IMR-90 (cell line): ENCODE results near the gene NKX1-1. TPM values are rescaled to one million over a fixed set of nuclear protein-coding genes. Genes with fewer than 3 reads are reported as not detected.

Experiments used
- ATAC-seq: fragments of 200-7000 bp; cut with Tn5 transposase; 2 replicates; pipeline ENCODE4 v1.9.1; 2020; ENCODE audit warnings: low read depth, mild to moderate bottlenecking, moderate library complexity
- BruUV-seq: library from RNA; stranded (reverse); fragments of 400-500 nt; replicated peaks from 2 replicates; lab custom pipeline; 2021; lab: Mats Ljungman, UMichigan
- CTCF ChIA-PET: fragments of 300-600 bp; formaldehyde crosslinking; extraction: SDS; loops from one replicate; lab custom pipeline; 2021; ENCODE audit warnings: antibody characterized with exemption; lab: Yijun Ruan, JAX
- POLR2A ChIA-PET: fragments of 300-600 bp; sonication (Branson Sonifier 250); formaldehyde crosslinking; loops from one replicate; lab custom pipeline; 2022; ENCODE audit warnings: antibody characterized with exemption; ENCODE audit not compliant: unreplicated experiment; lab: Charles Lee
- DNase-seq: peaks from one replicate; pipeline ENCODE4 v3.0.0; 2013
- H2AFZ ChIP-seq: replicated peaks from 2 replicates; pipeline ENCODE3; 2013; ENCODE audit warnings: low read length, mild to moderate bottlenecking; ENCODE audit not compliant: poor library complexity
- H2AK5ac ChIP-seq: 2 replicates; pipeline ENCODE4 v1.6.1; 2013; ENCODE audit warnings: low read depth, low read length, inconsistent platforms
- H2AK9ac ChIP-seq: replicated peaks from 2 replicates; pipeline ENCODE3; 2013; ENCODE audit warnings: mild to moderate bottlenecking, low read depth, low read length, moderate library complexity; ENCODE audit not compliant: poor library complexity
- H2BK120ac ChIP-seq: 2 replicates; pipeline ENCODE4 v1.6.1; 2013; ENCODE audit warnings: low read depth, low read length, inconsistent platforms
- H2BK15ac ChIP-seq: 3 replicates; pipeline ENCODE4 v1.6.1; 2013; ENCODE audit warnings: low read depth, low read length, inconsistent platforms
- H2BK20ac ChIP-seq: 2 replicates; pipeline ENCODE4 v1.6.1; 2013; ENCODE audit warnings: low read depth, mild to moderate bottlenecking, inconsistent platforms, low read length, moderate library complexity
- H2BK5ac ChIP-seq: 2 replicates; pipeline ENCODE4 v1.6.1; 2013; ENCODE audit warnings: mild to moderate bottlenecking, low read depth, low read length, inconsistent platforms; ENCODE audit not compliant: poor library complexity, severe bottlenecking
- H3K14ac ChIP-seq: replicated peaks from 2 replicates; pipeline ENCODE4 v1.6.1; 2013; ENCODE audit warnings: low read depth, low read length, inconsistent platforms
- H3K18ac ChIP-seq: 2 replicates; pipeline ENCODE4 v1.6.1; 2013; ENCODE audit warnings: low read depth, low read length, control low read depth
- H3K23ac ChIP-seq: 2 replicates; pipeline ENCODE4 v1.6.1; 2013; ENCODE audit warnings: low read depth, low read length, inconsistent platforms
- H3K27ac ChIP-seq: 2 replicates; pipeline ENCODE4 v1.5.1; 2013; ENCODE audit warnings: mild to moderate bottlenecking, control low read depth, low read length; ENCODE audit not compliant: insufficient read depth
- H3K27me3 ChIP-seq: 2 replicates; pipeline ENCODE4 v1.6.1; 2013; ENCODE audit warnings: low read length; ENCODE audit not compliant: control insufficient read depth, insufficient read depth
- H3K36me3 ChIP-seq: 2 replicates; pipeline ENCODE4 v1.6.1; 2013; ENCODE audit warnings: low read length, mixed read lengths; ENCODE audit not compliant: control insufficient read depth, insufficient read depth
- H3K4ac ChIP-seq: 2 replicates; pipeline ENCODE4 v1.6.1; 2013; ENCODE audit warnings: low read depth, low read length, inconsistent platforms
- H3K4me1 ChIP-seq: 2 replicates; pipeline ENCODE4 v1.6.1; 2013; ENCODE audit warnings: low read length, mixed read lengths; ENCODE audit not compliant: control insufficient read depth, insufficient read depth
- H3K4me2 ChIP-seq: 2 replicates; pipeline ENCODE4 v1.6.1; 2013; ENCODE audit warnings: low read depth, mild to moderate bottlenecking, control low read depth, low read length, moderate library complexity
- H3K4me3 ChIP-seq: 2 replicates; pipeline ENCODE4 v1.5.1; 2013; ENCODE audit warnings: low read depth, mild to moderate bottlenecking, control low read depth, low read length, moderate library complexity; ENCODE audit not compliant: insufficient read depth
- H3K56ac ChIP-seq: 2 replicates; pipeline ENCODE4 v1.6.1; 2013; ENCODE audit warnings: low read length, inconsistent platforms; ENCODE audit not compliant: insufficient read depth; ENCODE audit errors: extremely low read depth
- H3K79me1 ChIP-seq, 2 experiments: 2 replicates each; pipeline ENCODE4 v1.6.1; 2013; ENCODE audit warnings: low read length in 2 of 2, inconsistent platforms in 1 of 2, low read depth in 1 of 2
- H3K9ac ChIP-seq: 2 replicates; pipeline ENCODE4 v1.6.1; 2013; ENCODE audit warnings: low read depth, low read length, control low read depth
- H3K9me1 ChIP-seq: 2 replicates; pipeline ENCODE4 v1.6.1; 2013; ENCODE audit warnings: low read length, inconsistent platforms; ENCODE audit not compliant: insufficient read depth
- H3K9me3 ChIP-seq: 2 replicates; pipeline ENCODE4 v1.6.1; 2013; ENCODE audit warnings: low read length; ENCODE audit not compliant: control insufficient read depth, insufficient read depth
- H4K20me1 ChIP-seq: 2 replicates; pipeline ENCODE4 v1.6.1; 2013; ENCODE audit warnings: low read length, inconsistent platforms; ENCODE audit not compliant: insufficient read depth
- H4K5ac ChIP-seq: 2 replicates; pipeline ENCODE4 v1.6.1; 2013; ENCODE audit warnings: mild to moderate bottlenecking, low read depth, low read length, control low read depth
- H4K8ac ChIP-seq, 2 experiments: 2 replicates each; pipeline ENCODE4 v1.6.1; 2013; ENCODE audit warnings: low read depth in 2 of 2, low read length in 2 of 2, control low read depth in 1 of 2, inconsistent platforms in 1 of 2
- H4K91ac ChIP-seq: 2 replicates; pipeline ENCODE4 v1.6.1; 2013; ENCODE audit warnings: low read depth, low read length, inconsistent platforms; ENCODE audit not compliant: insufficient read depth
- BHLHE40 ChIP-seq: fragments of 150-350 bp; IDR thresholded peaks from 2 replicates; pipeline ENCODE4 v1.6.1; 2016; ENCODE audit warnings: mild to moderate bottlenecking, low read depth, low read length
- CEBPB ChIP-seq: IDR thresholded peaks from 2 replicates; pipeline ENCODE4 v1.6.1; 2012; ENCODE audit warnings: low read depth, low read length, improper control_type of control experiment
- CHD1 ChIP-seq: IDR thresholded peaks from 2 replicates; pipeline ENCODE4 v1.6.1; 2012; ENCODE audit warnings: low read depth, low read length, improper control_type of control experiment
- CTCF ChIP-seq: conservative IDR thresholded peaks from 2 replicates; pipeline ENCODE4 v1.5.1; 2012; ENCODE audit warnings: mild to moderate bottlenecking, low read depth, low read length, improper control_type of control experiment
- FOS ChIP-seq: fragments of 150-350 bp; IDR thresholded peaks from 2 replicates; pipeline ENCODE4 v1.6.1; 2016; ENCODE audit warnings: low read depth, low read length
- MAFK ChIP-seq: IDR thresholded peaks from 2 replicates; pipeline ENCODE4 v1.6.1; 2012; ENCODE audit warnings: low read depth, low read length, improper control_type of control experiment
- MAZ ChIP-seq: IDR thresholded peaks from 2 replicates; pipeline ENCODE4 v1.6.1; 2012; ENCODE audit warnings: low read depth, mild to moderate bottlenecking, low read length, improper control_type of control experiment, moderate library complexity, borderline replicate concordance
- MXI1 ChIP-seq: IDR thresholded peaks from 2 replicates; pipeline ENCODE4 v1.6.1; 2012; ENCODE audit warnings: low read depth, mild to moderate bottlenecking, low read length, moderate library complexity, borderline replicate concordance
- NFE2L2 ChIP-seq: fragments of 150-350 bp; IDR thresholded peaks from 2 replicates; pipeline ENCODE4 v1.6.1; 2016; ENCODE audit warnings: low read depth, mild to moderate bottlenecking, low read length
- POLR2A ChIP-seq: IDR thresholded peaks from 2 replicates; pipeline ENCODE4 v1.6.1; 2012; ENCODE audit warnings: mild to moderate bottlenecking, low read depth, low read length
- RAD21 ChIP-seq: IDR thresholded peaks from 2 replicates; pipeline ENCODE4 v1.6.1; 2012; ENCODE audit warnings: low read length, improper control_type of control experiment
- RCOR1 ChIP-seq: IDR thresholded peaks from 2 replicates; pipeline ENCODE4 v1.6.1; 2012; ENCODE audit warnings: mild to moderate bottlenecking, low read length, improper control_type of control experiment; ENCODE audit not compliant: insufficient replicate concordance
- RFX5 ChIP-seq: IDR thresholded peaks from 2 replicates; pipeline ENCODE4 v1.8.0; 2012; ENCODE audit warnings: low read depth, mild to moderate bottlenecking, low read length, moderate library complexity
- SMC3 ChIP-seq: fragments of 150-350 bp; IDR thresholded peaks from 2 replicates; pipeline ENCODE4 v1.6.1; 2016; ENCODE audit warnings: low read depth, mild to moderate bottlenecking, antibody characterized with exemption, low read length, moderate library complexity
- WGBS, 2 experiments: methylation state at CpG; one replicate each; pipeline versions ENCODE4 v1.1.5 to v1.1.7; 2013; ENCODE audit warnings: missing lambda C conversion rate in 2 of 2; ENCODE audit not compliant: insufficient read length in 1 of 2; ENCODE audit errors: extremely low coverage in 2 of 2; 5-methylcytosine and 5-hydroxymethylcytosine counted together
- dilution Hi-C: fragments of 300-500 bp; cut with HindIII; formaldehyde crosslinking; loops from one replicate; pipeline ENCODE4 v1.14.3; 2018; ENCODE audit warnings: low sequenced_read_pairs; ENCODE audit not compliant: unreplicated experiment
- in situ Hi-C: fragments of 300-500 bp; cut with MboI; formaldehyde crosslinking; loops from 3 replicates; pipeline ENCODE4 v1.14.3; 2019; ENCODE audit warnings: low sequenced_read_pairs, inconsistent platforms, mixed read lengths
- intact Hi-C: fragments of 100-400 bp; cut with micrococcal nuclease; formaldehyde crosslinking; loops from 2 replicates; pipeline ENCODE4 v1.10.0; 2022
- polyA plus RNA-seq, 3 experiments: library from polyadenylated mRNA; depleted of rRNA; stranded (reverse); fragments of >200 nt; gene quantifications; 2 replicates each; pipeline ENCODE4 v1.2.3, GENCODE V29; 2012; ENCODE audit warnings: low replicate concordance in 1 of 3
- total RNA-seq: library from RNA; depleted of rRNA; stranded (reverse); fragments of >200 nt; gene quantifications from 2 replicates; pipeline ENCODE4 v1.2.3, GENCODE V29; 2012
- TF ChIP-seq, protein P1 (sequence below): fragments of 150-350 bp; IDR thresholded peaks from 2 replicates; pipeline ENCODE4 v1.6.1; 2016; ENCODE audit warnings: low read depth, mild to moderate bottlenecking, low read length, moderate library complexity, borderline replicate concordance

NKX1-1 gene
- total and polyA plus RNA-seq, 2 of the 4 experiments (the other 2 are of a cell fraction), result not detected

GRCh38 chr4:1448589-1449420 is 42.6 kb upstream of the NKX1-1 start:
- in situ Hi-C loops, result no loop called here
- peaks cover 2% of the 10 kb centered on the region; the same call in 1 of the 2 replicates for H3K27me3 ChIP-seq
- H3K4me1 ChIP-seq, result no peaks in the 10 kb centered on the region
- dilution Hi-C loops, result no loop called here
- ATAC-seq (no peak), DNase-seq (no peak)
- H2AK9ac ChIP-seq, result no peak overlapping the region
- peaks cover 3% of the 10 kb centered on the region; the same call in 1 of the 2 replicates for H3K9me3 ChIP-seq
- H3K18ac ChIP-seq, result no peak overlapping the region
- ChIA-PET POLR2A (no interaction called here), CTCF (no interaction called here)
- no peak overlapping the region for H2BK15ac ChIP-seq
- H2BK20ac ChIP-seq, result no peak overlapping the region
- no peak overlapping the region for H2AFZ ChIP-seq
- H4K8ac ChIP-seq, result no peak overlapping the region
- no peak overlapping the region for H3K9ac ChIP-seq
- no peak overlapping the region for H2BK120ac ChIP-seq
- no peaks in the 10 kb centered on the region for H3K9me1 ChIP-seq
- no peak overlapping the region for H4K91ac ChIP-seq
- H3K4ac ChIP-seq, result no peak overlapping the region
- H4K20me1 ChIP-seq, result no peaks in the 10 kb centered on the region
- H3K14ac ChIP-seq, result no peak overlapping the region
- no peak overlapping the region for H3K27ac ChIP-seq
- no TSS peak for BruUV-seq
- H2BK5ac ChIP-seq, result no peak overlapping the region
- no peak overlapping the region for H3K23ac ChIP-seq
- no peaks in the 10 kb centered on the region for H3K36me3 ChIP-seq
- H4K5ac ChIP-seq, result no peak overlapping the region
- H3K56ac ChIP-seq, result no peak overlapping the region
- H3K79me1 ChIP-seq, result no peaks in the 10 kb centered on the region
- no peak for TF ChIP-seq MXI1
- TF ChIP-seq POLR2A, result no peak
- TF ChIP-seq FOS, result no peak
- no peak for TF ChIP-seq BHLHE40
- no peak for TF ChIP-seq CEBPB
- TF ChIP-seq SMC3, result no peak
- TF ChIP-seq CHD1, result no peak
- TF ChIP-seq, protein P1, sequence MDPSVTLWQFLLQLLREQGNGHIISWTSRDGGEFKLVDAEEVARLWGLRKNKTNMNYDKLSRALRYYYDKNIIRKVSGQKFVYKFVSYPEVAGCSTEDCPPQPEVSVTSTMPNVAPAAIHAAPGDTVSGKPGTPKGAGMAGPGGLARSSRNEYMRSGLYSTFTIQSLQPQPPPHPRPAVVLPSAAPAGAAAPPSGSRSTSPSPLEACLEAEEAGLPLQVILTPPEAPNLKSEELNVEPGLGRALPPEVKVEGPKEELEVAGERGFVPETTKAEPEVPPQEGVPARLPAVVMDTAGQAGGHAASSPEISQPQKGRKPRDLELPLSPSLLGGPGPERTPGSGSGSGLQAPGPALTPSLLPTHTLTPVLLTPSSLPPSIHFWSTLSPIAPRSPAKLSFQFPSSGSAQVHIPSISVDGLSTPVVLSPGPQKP, result no peak
- TF ChIP-seq RFX5, result no peak
- no peak for TF ChIP-seq MAFK
- no peak for TF ChIP-seq CTCF
- TF ChIP-seq NFE2L2, result no peak
- TF ChIP-seq MAZ, result no peak
- no peak for TF ChIP-seq RAD21
- no peak for TF ChIP-seq RCOR1
- H3K4me3 ChIP-seq, result no peak overlapping the region
- no peak overlapping the region for H2AK5ac ChIP-seq
- intact Hi-C loops, result no loop called here
- no peak overlapping the region for H3K4me2 ChIP-seq
- WGBS, 2 experiments, result 33% methylated on average over 3 of the region's 28 CpGs; no CpG with 5 or more reads in 1 of the 2 experiments
